H9 (cell line): Measurements from ENCODE around the gene RSPO3. TPM values are rescaled to one million over a fixed set of nuclear protein-coding genes. Genes with fewer than 3 reads are reported as not detected.

ENCODE experiments used
- DNase-seq: peaks from one replicate; pipeline ENCODE4 v3.0.0-alpha.2; 2017
- H2AFZ ChIP-seq: one replicate; pipeline ENCODE4 v1.6.1; 2013; ENCODE audit warnings: mild to moderate bottlenecking, low read length, control low read depth, moderate library complexity
- H2AK5ac ChIP-seq: 2 replicates; pipeline ENCODE4 v1.6.1; 2013; ENCODE audit warnings: low read length, control low read depth, mixed read lengths; ENCODE audit not compliant: insufficient read length
- H2BK120ac ChIP-seq: one replicate; pipeline ENCODE4 v1.6.1; 2013; ENCODE audit warnings: low read depth, mild to moderate bottlenecking, low read length, control low read depth, inconsistent platforms; ENCODE audit not compliant: poor library complexity, severe bottlenecking
- H2BK12ac ChIP-seq: 2 replicates; pipeline ENCODE4 v1.6.1; 2013; ENCODE audit warnings: low read length, control low read depth, mixed read lengths, low read depth; ENCODE audit not compliant: insufficient read length
- H2BK15ac ChIP-seq: 2 replicates; pipeline ENCODE4 v1.6.1; 2013; ENCODE audit warnings: low read depth, low read length, control low read depth
- H2BK20ac ChIP-seq: one replicate; pipeline ENCODE4 v1.6.1; 2013; ENCODE audit warnings: low read depth, mild to moderate bottlenecking, low read length, control low read depth, inconsistent platforms; ENCODE audit not compliant: poor library complexity, severe bottlenecking
- H2BK5ac ChIP-seq: 2 replicates; pipeline ENCODE4 v1.6.1; 2013; ENCODE audit warnings: low read length, control low read depth, mixed read lengths; ENCODE audit not compliant: insufficient read length
- H3K14ac ChIP-seq: 2 replicates; pipeline ENCODE4 v1.6.1; 2013; ENCODE audit warnings: low read length, control low read depth; ENCODE audit not compliant: insufficient read depth
- H3K18ac ChIP-seq: 2 replicates; pipeline ENCODE4 v1.6.1; 2013; ENCODE audit warnings: low read depth, mild to moderate bottlenecking, mixed read lengths, low read length, control low read depth; ENCODE audit not compliant: insufficient read length
- H3K23ac ChIP-seq: 2 replicates; pipeline ENCODE4 v1.6.1; 2013; ENCODE audit warnings: low read length, control low read depth, mixed read lengths, low read depth; ENCODE audit not compliant: insufficient read length
- H3K23me2 ChIP-seq: 2 replicates; pipeline ENCODE4 v1.6.1; 2013; ENCODE audit warnings: low read depth, mild to moderate bottlenecking, mixed read lengths, low read length, control low read depth; ENCODE audit not compliant: insufficient read length, poor library complexity, severe bottlenecking
- H3K27ac ChIP-seq: 2 replicates; pipeline ENCODE4 v1.5.1; 2013; ENCODE audit warnings: low read length, control low read depth, mixed read lengths, low read depth; ENCODE audit not compliant: insufficient read length
- H3K27me3 ChIP-seq: 2 replicates; pipeline ENCODE4 v1.6.1; 2013; ENCODE audit warnings: low read length, control low read depth, inconsistent platforms; ENCODE audit not compliant: insufficient read depth
- H3K4ac ChIP-seq: 2 replicates; pipeline ENCODE4 v1.6.1; 2013; ENCODE audit warnings: low read depth, mild to moderate bottlenecking, control low read depth, inconsistent platforms, low read length, moderate library complexity
- H3K4me1 ChIP-seq: 2 replicates; pipeline ENCODE4 v1.6.1; 2013; ENCODE audit warnings: low read length, control low read depth, inconsistent platforms; ENCODE audit not compliant: insufficient read depth
- H3K4me2 ChIP-seq: 2 replicates; pipeline ENCODE4 v1.6.1; 2013; ENCODE audit warnings: low read length, control low read depth, mixed read lengths; ENCODE audit not compliant: insufficient read length, insufficient read depth
- H3K56ac ChIP-seq: 2 replicates; pipeline ENCODE4 v1.6.1; 2013; ENCODE audit warnings: low read depth, mild to moderate bottlenecking, mixed read lengths, low read length, control low read depth; ENCODE audit not compliant: insufficient read length
- H3K79me1 ChIP-seq: 2 replicates; pipeline ENCODE4 v1.6.1; 2013; ENCODE audit warnings: low read depth, mild to moderate bottlenecking, moderate library complexity, low read length, control low read depth, inconsistent platforms; ENCODE audit not compliant: insufficient read depth, poor library complexity, severe bottlenecking
- H3K79me2 ChIP-seq: 2 replicates; pipeline ENCODE4 v1.6.1; 2013; ENCODE audit warnings: low read length, control low read depth, inconsistent platforms; ENCODE audit not compliant: insufficient read depth
- H3K9ac ChIP-seq: 2 replicates; pipeline ENCODE4 v1.6.1; 2013; ENCODE audit warnings: low read length, control low read depth, mixed read lengths; ENCODE audit not compliant: insufficient read length; ENCODE audit errors: extremely low read depth
- H3K9me3 ChIP-seq: one replicate; pipeline ENCODE4 v1.6.1; 2013; ENCODE audit warnings: low read depth, low read length, inconsistent platforms; ENCODE audit not compliant: control insufficient read depth
- H3T11ph ChIP-seq: one replicate; pipeline ENCODE4 v1.6.1; 2013; ENCODE audit warnings: mild to moderate bottlenecking, low read length, control low read depth, inconsistent platforms
- H4K20me1 ChIP-seq: one replicate; pipeline ENCODE4 v1.6.1; 2013; ENCODE audit not compliant: control insufficient read depth, insufficient read length, insufficient read depth
- H4K5ac ChIP-seq: 2 replicates; pipeline ENCODE4 v1.6.1; 2013; ENCODE audit warnings: low read depth, mild to moderate bottlenecking, mixed read lengths, low read length, control low read depth; ENCODE audit not compliant: insufficient read length
- H4K8ac ChIP-seq: replicated peaks from 2 replicates; pipeline ENCODE4 v1.6.1; 2013; ENCODE audit warnings: low read length, control low read depth, mixed read lengths, low read depth; ENCODE audit not compliant: insufficient read length
- H4K91ac ChIP-seq: 2 replicates; pipeline ENCODE4 v1.6.1; 2013; ENCODE audit warnings: low read depth, mild to moderate bottlenecking, moderate library complexity, mixed read lengths, low read length, control low read depth; ENCODE audit not compliant: insufficient read length
- H3K27ac Mint-ChIP-seq, 3 experiments: 2 replicates in 2 of 3; 3 replicates in 1 of 3; pipeline ENCODE4 v1.8.0; 2020 to 2021; ENCODE audit warnings: mixed read lengths in 3 of 3, mild to moderate bottlenecking in 1 of 3, moderate library complexity in 1 of 3
- H3K27me3 Mint-ChIP-seq: 2 replicates; pipeline ENCODE4 v1.8.0; 2021; ENCODE audit warnings: low read depth, mild to moderate bottlenecking, moderate library complexity, mixed read lengths
- H3K36me3 Mint-ChIP-seq, 3 experiments: 2 replicates in 2 of 3; 3 replicates in 1 of 3; pipeline ENCODE4 v1.8.0; 2020 to 2021; ENCODE audit warnings: low read depth in 3 of 3, mixed read lengths in 3 of 3; ENCODE audit not compliant: insufficient read depth in 1 of 3
- H3K4me1 Mint-ChIP-seq, 2 experiments: 2 replicates each; pipeline ENCODE4 v1.8.0; 2020; ENCODE audit warnings: mixed read lengths in 2 of 2
- H3K4me3 Mint-ChIP-seq, 2 experiments: 2 replicates in 1 of 2; 3 replicates in 1 of 2; pipeline ENCODE4 v1.8.0; 2020 to 2021; ENCODE audit warnings: mild to moderate bottlenecking in 2 of 2, mixed read lengths in 2 of 2, moderate library complexity in 1 of 2
- H3K9me3 Mint-ChIP-seq, 2 experiments: 2 replicates in 1 of 2; 3 replicates in 1 of 2; pipeline ENCODE4 v1.8.0; 2020; ENCODE audit warnings: mild to moderate bottlenecking in 2 of 2, mixed read lengths in 2 of 2, moderate library complexity in 1 of 2
- CTCF ChIP-seq: fragments of 200-600 bp; sonication (generic); conservative IDR thresholded peaks from 3 replicates; pipeline ENCODE4 v1.8.0; 2021; ENCODE audit warnings: antibody characterized with exemption, mild to moderate bottlenecking
- WGBS: extraction: QIAGEN DNeasy Blood & Tissue Kit; methylation state at CpG from one replicate; pipeline ENCODE4 v1.1.7; 2013; ENCODE audit warnings: missing lambda C conversion rate, low lambda C conversion rate, mixed read lengths; ENCODE audit not compliant: insufficient read length; ENCODE audit errors: extremely low coverage; 5-methylcytosine and 5-hydroxymethylcytosine counted together
- total RNA-seq: library from RNA; stranded (reverse); gene quantifications from 2 replicates; pipeline ENCODE4 v1.2.1, GENCODE V29; 2021

Gene RSPO3
- total RNA-seq, 1 experiment from 2014 or later, result not detected

GRCh38 chr6:127115746-127116145, 2.7 kb upstream of the RSPO3 start:
- H3K23ac ChIP-seq, result no peak overlapping the region
- H3K4me3 Mint-ChIP-seq, result no peak overlapping the region
- TF ChIP-seq CTCF, result no peak
- H4K91ac ChIP-seq, result no peak overlapping the region
- H3K79me2 ChIP-seq, result no peaks in the 10 kb centered on the region
- no peaks in the 10 kb centered on the region for H3K9me3 ChIP-seq
- no peak overlapping the region for H2BK120ac ChIP-seq
- H3K4me1 Mint-ChIP-seq, result peaks cover 8 to 20% of the 10 kb centered on the region in 2 experiments
- no peaks in the 10 kb centered on the region; a peak in 1 of 7 replicates for H3K36me3 Mint-ChIP-seq
- no peaks in the 10 kb centered on the region; a peak in 1 of 5 replicates for H3K9me3 Mint-ChIP-seq
- no peaks in the 10 kb centered on the region for H3K4me1 ChIP-seq
- H3K56ac ChIP-seq, result no peak overlapping the region
- H2BK12ac ChIP-seq, result no peak overlapping the region
- no peaks in the 10 kb centered on the region for H4K20me1 ChIP-seq
- H3K27ac Mint-ChIP-seq, result no peak overlapping the region
- no peak overlapping the region for H2AFZ ChIP-seq
- no peak overlapping the region for H3T11ph ChIP-seq
- peaks cover 23% of the 10 kb centered on the region for H3K23me2 ChIP-seq
- peaks cover 26% of the 10 kb centered on the region for H3K27me3 ChIP-seq
- no peak for DNase-seq
- H2BK15ac ChIP-seq, result no peak overlapping the region
- no peak overlapping the region for H2BK20ac ChIP-seq
- no peak overlapping the region for H3K27ac ChIP-seq
- H3K27me3 Mint-ChIP-seq, result peaks cover 71% of the 10 kb centered on the region
- no peak overlapping the region for H3K9ac ChIP-seq
- H2BK5ac ChIP-seq, result no peak overlapping the region
- WGBS, result no CpG with 5 or more reads among the region's 3 CpGs
- H3K79me1 ChIP-seq, result no peaks in the 10 kb centered on the region
- no peak overlapping the region for H4K8ac ChIP-seq
- no peak overlapping the region for H2AK5ac ChIP-seq
- H4K5ac ChIP-seq, result no peak overlapping the region
- H3K4me2 ChIP-seq, result no peak overlapping the region
- no peak overlapping the region for H3K4ac ChIP-seq
- H3K18ac ChIP-seq, result no peak overlapping the region
- no peak overlapping the region for H3K14ac ChIP-seq
